Hematopoietic multipotent progenitor cell treated with erythropoietin and hydrocortisone succinate and interleukin-3 and kit ligand, for 4 days (in vitro differentiated cells): Measurements from ENCODE around the gene ACSM6.
A peak's percentile ranks its signal among the peaks of the same experiment; 100 is the strongest.
"Not testable (repeated sequence)": the region's sequence is repeated elsewhere in the genome, so short reads cannot be mapped to it uniquely, and the experiment has no call there.

Source experiments
- DNase-seq: peaks from one replicate; pipeline ENCODE4 v3.0.0-alpha.2; 2015

The ACSM6 gene, protein sequence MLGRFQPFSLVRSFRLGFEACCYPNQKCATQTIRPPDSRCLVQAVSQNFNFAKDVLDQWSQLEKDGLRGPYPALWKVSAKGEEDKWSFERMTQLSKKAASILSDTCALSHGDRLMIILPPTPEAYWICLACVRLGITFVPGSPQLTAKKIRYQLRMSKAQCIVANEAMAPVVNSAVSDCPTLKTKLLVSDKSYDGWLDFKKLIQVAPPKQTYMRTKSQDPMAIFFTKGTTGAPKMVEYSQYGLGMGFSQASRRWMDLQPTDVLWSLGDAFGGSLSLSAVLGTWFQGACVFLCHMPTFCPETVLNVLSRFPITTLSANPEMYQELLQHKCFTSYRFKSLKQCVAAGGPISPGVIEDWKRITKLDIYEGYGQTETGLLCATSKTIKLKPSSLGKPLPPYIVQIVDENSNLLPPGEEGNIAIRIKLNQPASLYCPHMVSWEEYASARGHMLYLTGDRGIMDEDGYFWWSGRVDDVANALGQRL

DNA sequence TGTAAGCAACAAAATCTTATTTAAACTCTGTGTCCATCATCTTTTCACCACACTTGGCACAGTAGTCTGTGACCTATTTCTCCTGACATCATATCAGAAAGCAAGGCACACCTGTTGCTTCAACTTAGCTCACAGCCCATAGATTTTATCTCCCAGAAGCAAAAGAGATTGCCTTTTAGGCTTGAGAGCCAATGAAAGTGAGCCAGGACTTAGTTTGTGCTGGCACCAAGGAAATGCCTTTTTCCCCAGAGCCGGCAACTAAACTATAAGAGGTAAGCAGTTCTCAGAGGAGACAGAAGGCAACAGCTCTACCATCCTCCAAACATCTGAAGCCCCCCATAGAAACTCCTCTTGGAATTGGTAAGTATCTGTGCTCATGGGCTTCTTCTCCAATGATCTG is at the start of gene ACSM6:
Gene ACSM6 (plus strand): TSS at position 295 of the 400 bp plus-strand sequence. CDS start 248 bp downstream, outside the sequence.
- DNase-seq = no peak

DNA sequence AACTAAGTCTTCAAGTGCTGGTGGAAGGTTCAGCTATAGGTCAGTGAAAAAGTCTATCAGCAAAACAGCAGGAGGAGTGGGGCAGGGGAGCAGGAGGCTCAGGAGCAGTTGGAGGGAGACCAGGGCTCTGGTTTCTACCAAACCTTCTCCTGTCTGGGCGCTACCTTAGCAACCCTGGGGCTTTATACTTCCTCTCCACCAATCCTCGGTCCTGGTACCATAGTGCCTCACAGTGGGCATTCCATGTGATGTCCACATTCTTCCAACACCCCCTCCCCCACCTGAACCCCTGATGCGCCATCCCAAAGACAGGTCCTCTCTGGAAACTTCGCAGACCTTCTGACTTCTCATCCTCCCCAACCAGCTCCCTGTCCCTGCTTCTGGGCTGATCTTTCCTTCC is 25.3 kb upstream of the ACSM6 start:
- DNase-seq = no peak

DNA sequence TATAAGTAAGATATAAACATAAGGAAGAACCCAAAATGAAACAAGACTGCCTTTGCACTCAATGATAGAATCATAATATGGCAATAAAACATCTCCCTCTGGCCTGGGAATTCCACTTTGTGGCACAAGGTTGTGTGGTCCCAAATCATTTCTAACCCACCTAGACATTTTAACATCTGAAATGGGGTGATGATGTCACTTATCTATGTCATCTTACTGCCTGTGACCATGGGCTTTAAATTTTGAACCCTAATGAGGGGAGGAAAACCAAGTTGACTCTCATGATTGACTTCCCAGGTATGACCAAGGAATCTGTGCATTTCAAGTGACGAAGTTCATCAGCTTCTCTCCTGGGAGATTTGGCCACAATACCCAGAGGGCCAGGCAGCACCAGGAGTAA is 24.5 kb upstream of the ACSM6 start:
- no peak for DNase-seq

DNA sequence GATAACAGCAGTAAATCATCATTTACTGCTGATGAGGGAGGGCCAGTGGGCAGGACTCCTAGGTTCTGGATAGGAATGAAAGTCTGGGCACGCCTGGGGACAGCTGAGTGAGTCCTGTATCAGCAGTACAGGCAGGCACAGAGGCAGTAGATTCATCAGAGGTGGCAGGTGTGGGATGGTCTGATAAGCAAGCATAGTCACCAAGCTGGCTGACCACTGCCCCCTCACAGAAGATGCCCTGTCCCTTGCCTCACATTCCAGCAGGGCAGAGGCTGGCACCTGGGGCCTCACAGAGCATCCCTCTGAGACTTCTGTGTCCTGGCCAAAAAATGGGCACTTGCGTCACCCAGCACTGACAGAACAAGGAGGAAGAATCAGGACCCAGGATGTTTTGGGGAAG is 23.2 kb upstream of the ACSM6 start:
- no peak for DNase-seq

DNA sequence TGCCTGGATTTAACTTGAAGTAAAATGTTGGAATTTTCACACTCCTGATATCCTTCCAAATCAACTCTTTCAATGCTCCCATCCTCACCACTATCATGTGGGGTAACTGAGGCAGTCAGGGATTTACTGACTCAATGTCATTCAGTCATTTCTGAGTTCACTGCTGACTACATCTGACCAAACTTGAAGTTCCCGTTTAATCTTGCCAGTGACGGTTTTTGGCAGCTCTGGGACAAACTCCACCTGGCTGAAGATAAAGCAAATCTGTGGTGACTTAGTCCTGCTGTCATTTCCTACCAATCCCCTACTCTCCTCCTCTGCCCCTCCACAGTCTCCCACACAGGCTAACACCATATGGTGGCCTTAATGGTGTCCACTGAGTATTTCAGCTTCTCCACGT is 22.7 kb upstream of the ACSM6 start:
- no peak for DNase-seq

DNA sequence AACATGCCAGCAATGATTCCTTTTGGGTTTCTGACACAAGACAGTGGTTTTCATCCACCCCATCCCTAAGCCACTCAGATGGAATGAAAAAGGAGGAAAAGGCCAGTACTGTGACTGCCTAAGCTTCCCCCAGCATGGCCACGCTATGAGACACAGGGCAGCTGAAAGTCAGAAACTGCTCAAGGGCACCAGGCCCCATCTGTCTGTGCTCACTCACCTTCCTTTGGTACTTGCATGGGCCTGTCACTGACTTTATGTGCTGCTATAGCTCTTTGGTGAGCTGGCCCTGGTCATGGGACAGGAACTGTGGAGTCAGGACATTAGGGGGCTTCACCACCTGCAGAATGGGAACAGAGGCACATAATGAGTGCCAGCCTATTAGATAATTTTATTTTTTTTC is 21.2 kb upstream of the ACSM6 start:
- DNase-seq = no peak

DNA sequence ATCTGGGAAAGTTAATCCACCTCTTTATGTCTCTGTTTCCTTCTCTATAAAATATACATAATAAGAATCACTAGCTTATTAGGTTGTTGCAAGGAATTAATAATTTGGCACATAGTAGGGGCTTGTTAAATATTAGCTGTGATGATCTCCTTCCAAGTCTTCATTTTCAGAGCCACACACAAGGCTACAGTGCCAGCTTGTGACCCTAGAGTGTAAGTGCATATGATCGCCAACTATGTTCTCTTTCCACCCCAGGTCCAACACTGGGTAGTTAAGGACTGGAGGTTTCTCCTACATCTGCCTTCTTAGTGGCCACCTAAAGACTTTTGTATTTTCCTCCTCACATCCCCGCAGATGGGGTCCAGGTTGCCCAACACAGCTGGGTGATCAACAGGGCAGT is 17.9 kb upstream of the ACSM6 start:
- peak; percentile 16 for DNase-seq

DNA sequence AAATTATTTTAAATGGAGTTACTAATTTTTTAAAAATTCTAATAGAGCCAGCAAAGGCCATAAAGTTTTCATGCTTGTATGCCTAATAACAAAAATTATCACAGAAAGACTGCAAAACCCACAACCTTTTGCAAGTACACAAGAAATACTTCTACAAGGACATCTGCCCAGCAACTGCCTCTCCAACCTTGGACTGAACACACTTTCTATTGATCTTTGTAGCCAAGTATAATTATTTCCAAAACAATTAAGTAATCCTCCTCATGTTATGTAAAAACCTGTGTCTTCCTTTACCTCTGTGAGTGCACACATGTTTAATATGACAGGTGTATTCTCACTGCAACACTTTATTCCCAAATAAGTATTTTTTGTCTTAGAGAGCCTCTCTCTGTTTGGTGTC is 16.6 kb upstream of the ACSM6 start:
- no peak for DNase-seq

DNA sequence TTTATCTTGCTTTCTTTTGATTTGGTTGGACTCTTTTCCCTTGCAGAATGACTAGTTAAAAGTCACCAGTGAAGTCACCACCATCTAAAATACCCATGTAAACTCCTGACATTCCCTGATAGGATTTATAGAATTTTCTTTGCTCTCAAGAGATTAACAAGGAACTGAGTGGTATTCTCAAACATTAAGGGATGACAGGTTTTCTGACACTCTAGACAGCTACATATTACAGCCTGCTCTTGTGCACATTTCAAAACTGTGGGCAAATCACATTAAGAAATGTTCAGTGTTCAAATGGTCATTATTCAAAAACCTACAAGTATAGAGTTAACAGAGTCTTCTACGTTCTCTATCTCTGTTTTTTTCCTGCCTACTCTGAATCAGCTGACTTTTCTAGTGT is 15.8 kb upstream of the ACSM6 start:
- no peak for DNase-seq

DNA sequence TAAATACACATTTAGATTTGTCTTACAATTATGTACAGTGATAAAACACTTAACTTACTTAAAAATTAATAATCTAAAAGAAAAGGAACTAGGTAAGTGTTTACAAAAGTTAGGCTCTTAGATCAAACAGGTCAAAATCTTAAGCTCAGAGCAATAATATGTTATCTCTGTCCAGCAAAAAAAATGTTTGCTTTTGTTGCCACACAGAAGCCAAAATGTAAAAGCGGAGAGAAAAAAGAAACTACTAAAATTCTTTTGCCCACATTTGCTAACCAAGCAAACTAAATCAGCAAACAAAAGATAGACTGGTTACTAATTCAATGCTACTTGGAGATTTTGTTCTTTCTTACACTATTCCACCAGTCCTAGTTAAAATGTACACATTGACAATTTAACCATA is 15.2 kb upstream of the ACSM6 start:
- DNase-seq = no peak

DNA sequence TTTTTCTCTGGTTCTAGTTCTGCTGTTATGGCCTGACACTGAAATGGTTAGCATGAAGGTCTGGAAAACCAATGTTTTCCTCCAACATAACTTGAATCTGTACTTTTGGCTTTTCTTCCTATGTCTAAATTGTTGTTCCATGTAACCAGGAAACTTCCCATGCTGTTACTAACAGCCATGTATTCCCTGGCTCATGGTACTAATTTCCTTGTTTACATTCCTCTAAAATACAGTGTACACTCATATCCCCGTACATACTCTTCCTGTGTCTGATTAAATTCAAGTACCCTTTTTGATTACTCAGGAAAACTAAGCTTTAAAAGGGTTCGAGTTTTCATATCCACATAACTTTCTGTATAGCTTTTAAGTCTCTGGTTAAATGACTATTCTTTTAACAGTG is 12.3 kb upstream of the ACSM6 start:
- DNase-seq = no peak

DNA sequence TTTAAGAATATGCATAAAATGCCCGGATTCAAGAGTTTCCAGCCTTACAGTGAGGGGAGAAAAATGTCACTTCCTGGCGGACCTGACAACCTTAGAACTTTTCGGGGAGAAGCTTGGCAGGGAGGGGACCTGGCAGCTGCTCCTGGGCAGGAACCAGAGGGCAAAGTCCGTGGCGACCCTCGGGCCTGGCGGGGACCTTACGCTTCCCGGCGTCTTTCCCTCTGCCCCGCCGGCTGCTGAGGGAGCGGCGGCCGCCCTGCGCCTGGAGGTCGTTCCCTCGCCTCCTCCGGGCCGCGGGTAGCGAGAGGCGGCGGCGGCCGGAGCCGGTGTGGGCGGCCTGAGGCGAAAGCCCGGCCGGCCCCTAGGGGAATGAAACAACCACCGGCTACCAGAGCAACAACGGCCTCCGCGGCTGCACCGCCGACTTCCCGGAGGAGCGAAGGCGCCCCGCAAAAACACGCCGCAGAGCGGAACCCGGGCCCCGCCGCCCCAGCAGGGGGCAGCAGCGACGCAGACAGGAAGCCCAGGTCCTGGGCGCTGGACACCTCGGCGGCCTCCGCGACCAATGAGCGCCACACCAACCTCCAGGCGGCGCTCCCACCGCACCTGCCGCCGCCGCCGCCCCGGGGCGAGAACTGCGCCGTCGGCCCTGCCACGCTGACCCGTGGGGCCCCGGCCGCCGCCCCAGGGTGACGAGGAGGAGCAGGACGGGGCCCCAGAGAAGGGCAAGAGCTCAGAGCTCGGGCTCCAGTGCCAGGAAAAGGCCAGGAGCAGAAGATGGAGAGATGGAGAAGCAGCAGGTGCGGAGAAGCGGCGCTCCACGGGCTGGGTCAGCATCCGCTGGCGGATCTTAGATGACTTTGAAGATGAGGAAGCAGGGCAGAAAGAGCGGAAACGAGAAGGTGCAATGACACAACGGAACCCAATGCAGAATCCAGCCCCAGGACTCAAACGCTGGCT is 10.5 kb upstream of the ACSM6 start:
- DNase-seq = peak; percentile 94

DNA sequence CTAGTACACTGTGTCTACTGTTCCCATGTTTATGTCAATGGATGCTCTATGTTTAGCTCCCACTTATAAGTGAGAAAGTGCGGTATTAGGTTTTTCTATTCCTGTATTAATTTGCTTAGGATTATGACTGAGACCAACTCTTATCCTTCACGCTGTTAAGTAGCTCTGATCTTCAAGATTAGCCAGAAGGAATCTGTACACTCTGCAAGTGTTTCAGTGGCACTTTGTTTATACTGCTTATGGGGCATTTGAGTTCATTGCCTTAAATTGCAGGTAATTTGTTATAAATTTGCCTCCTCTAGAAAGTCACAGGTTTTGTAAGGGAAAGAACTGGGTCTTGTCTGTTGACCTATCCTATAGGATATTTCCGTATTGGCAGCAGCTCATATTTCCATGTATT is 6.4 kb upstream of the ACSM6 start:
- DNase-seq = no peak

DNA sequence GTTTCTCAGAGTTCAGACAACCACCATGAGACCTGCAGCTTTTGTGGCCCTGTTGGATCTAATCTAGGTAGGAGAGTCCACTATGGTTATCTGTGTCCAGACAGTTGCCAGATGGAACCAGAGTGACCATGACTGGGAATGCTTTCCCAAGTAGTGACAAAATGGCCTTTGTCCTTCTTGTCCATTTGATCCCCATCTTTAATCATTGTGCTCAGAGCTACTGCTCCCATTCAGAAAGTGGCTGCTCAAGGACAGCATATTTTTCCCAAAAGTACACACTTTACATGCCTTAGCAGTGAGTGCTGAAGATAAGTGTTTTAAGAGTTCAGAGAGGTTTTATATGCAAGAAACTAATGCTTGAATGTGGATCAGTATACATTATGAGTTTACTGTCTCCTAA is 5.4 kb upstream of the ACSM6 start:
- no peak for DNase-seq

DNA sequence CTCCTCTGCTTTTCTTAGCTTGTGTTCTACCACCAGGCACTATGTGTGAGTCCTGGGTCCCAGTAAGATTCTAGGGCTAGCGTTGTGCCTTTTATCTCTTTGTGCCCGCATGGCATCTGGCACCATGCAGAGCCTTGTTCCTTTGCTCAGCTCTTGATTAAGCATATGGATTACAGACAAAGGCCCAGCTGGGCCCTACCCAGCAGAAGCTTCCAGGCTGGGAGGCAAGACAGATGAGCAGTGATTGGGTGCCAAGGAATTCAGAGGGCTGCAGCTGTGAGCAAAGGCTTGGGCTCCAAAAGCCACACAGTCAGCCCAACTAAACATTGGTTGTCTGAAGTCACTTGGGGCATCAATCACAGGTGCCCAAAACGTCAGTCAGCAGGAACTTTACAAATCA is 2.0 kb downstream of the ACSM6 start:
- DNase-seq = no peak

DNA sequence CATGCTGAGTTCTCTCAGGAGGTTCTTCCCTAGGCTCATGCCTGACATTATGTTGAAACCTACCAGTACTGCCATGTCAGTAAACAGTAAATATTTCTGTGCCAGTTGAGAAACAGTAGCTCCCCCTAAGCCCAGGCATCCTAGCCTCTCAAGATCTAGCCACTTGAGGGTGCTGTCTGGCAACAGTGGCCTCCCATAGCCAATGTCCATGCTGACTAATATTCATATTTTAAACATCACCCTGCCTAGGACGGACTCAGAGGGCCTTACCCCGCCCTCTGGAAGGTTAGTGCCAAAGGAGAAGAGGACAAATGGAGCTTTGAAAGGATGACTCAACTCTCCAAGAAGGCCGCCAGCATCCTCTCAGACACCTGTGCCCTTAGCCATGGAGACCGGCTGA is 7.7 kb downstream of the ACSM6 start:
- peak; percentile 22 for DNase-seq

DNA sequence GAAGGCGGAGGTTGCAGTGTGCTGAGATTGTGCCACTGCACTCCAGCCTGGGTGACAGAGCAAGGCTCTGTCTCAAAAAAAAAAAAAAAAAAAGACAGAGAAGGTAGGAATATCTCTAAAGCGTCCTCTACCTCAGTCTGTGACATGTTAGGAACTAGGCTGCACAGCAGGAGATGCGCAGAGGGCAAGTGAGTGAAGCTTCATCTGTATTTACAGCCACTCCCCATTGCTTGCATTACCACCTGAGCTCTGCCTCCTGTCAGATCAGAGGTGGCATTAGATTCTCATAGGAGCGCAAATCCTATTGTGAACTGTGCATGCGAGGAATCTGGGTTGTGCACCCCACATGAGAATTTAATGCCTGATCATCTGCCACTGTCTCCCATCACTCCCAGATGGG is 8.8 kb downstream of the ACSM6 start:
- DNase-seq = not testable (repeated sequence)

DNA sequence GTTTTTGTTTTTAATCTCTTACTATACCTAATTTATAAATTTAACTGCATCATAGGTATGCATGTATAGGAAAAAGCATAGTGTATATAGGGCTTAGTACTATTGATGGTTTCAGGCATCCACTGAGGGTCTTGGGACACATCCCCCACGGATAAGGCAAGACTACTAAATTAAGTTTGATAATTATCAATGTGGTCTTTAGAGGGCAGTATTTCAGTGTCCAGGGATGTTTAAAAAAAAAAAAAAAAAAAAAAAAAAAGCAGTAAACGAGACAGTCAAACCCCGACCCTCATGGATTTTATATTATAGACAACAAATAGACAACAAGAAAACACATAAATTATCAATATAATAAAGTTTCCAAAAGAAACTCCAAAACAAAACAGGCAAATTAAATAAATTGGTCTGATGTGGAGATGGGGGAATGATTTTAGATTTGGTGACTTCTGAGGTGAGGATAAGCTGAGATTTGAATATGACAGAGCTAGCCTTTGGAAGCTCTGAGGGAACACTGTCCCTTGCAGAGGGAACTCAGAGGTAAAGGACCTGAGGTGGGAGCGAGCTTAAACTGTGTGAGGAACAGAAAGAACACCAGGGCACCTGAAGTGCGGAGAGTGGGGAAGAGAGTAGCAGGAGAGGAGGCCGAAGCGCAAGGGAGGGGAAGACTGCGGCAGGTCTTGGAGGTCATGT is 14.8 kb downstream of the ACSM6 start:
- peak; percentile 60 for DNase-seq

DNA sequence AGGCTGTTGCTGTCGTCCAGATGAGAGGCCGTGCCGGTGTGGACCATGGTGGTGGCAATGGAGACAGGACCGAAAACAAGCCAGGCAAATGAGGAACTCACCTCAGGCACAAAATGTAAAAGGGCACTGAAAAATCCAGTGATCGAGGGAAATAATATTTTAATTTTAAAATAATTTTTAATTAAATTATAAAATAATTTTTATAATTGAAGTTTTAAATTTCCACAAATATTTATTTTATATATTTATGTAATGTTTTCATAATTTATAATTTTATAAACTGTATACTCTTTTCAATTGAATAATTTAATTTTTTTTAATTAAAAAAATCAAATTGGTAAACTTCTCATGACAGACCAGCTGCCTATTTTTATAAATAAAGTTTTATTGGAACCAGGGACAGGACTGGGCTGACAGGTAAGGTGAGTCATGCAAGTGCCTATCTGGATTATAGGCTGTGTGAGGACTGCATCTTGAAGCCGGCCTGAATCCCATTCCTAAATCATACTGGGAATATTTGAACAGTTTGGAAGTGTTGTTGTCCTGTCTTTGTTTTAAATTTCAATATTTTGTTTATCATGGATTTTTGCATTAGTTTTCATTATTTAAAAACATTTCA is 15.6 kb downstream of the ACSM6 start:
- no peak for DNase-seq

DNA sequence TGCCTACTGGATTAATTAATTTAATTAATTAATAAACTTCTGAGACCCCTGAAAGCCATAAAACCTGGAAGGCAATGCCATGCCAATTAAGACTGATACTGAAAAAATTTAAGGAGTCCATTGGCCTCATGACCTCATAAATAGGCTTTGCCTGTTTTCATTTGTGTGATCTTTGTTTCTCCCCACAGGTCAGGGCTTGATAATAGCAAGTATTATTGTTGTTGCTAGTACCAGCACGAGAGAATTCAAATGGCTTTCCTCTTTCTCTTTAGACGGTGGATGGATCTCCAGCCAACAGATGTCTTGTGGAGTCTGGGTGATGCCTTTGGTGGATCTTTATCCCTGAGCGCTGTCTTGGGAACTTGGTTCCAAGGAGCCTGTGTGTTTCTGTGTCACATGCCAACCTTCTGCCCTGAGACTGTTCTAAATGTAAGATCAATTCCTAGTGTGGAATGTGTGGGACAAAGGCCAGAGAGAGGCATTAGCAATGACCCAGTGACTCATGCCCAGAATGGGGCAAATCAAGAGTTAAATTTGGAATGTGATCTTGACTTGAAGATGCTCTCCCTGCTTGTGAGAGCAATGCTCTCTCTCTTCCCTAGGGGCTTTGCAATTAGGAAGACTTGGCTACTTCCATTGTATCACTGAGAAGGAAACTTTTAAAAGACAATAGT is 17.7 kb downstream of the ACSM6 start:
- no peak for DNase-seq

DNA sequence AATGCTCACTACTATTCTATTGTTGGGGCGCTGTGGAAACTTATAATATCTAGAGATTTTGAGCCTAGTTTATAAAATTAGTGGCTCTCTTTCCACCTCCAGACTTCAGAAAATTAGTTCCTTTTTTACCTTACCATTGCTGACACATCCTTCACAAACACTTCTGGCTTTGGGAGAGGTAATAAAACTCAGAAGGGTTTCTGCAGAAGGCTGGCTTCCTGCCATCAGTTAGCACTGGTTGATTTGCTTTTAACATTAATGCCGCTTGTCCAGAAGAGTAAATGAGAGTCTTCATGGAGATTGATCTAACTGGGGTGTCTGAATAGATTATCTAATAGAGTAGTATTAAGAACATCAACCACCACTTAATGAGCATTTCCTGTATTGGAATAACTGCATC is 20.3 kb downstream of the ACSM6 start:
- peak; percentile 50 for DNase-seq

DNA sequence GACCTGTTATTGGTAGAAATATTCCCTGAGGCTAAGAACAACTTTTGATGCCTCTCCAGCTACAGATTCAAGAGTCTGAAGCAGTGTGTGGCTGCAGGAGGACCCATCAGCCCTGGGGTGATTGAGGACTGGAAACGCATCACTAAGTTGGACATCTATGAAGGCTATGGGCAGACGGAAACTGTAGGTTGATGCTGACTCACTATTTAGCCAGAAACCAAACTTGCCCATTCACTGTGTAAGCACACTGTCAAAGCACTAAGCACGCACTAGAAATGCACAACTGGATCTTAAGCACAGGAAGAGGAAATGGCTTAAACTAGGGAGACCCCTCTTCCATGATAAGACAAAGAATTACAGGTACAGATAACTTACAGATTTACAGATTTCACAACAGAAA is 20.8 kb downstream of the ACSM6 start:
- peak; percentile 67 for DNase-seq
